ENCODE data around the gene GPR173.

DNA sequence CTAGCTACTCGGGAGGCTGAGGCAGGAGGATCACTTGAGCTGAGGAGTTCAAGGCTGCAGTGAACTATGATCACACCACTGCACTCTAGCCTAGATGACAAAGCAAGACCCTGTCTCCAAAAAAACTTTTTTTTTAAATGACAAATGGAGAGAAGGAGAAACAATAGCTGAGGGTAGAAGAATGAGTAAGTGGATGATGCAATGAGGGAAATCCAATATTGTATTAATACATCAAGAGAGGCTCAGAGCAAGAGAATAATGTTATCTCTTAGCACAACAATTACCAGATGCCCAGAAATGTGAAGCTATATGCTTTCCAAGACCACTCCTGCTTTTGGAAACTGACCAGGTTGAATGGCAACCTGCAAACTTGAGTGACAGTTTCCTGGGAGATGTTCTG is 19.9 kb upstream of the GPR173 start:
- no peak for TF ChIP-seq ELF4 (IDR thresholded peaks at IDR 0.05)
- TF ChIP-seq ARNT (IDR thresholded peaks at IDR 0.05): no peak
- no peak for TF ChIP-seq BHLHE40 (IDR thresholded peaks at IDR 0.05; ENCODE audit: borderline replicate concordance)
- no peak for TF ChIP-seq SP1 (IDR thresholded peaks at IDR 0.05)
- no peak for TF ChIP-seq NFRKB (IDR thresholded peaks at IDR 0.05)
- no peak for TF ChIP-seq CTBP1 (IDR thresholded peaks at IDR 0.05; ENCODE audit: borderline replicate concordance)
- TF ChIP-seq FOXA1 (IDR thresholded peaks at IDR 0.05): no peak
- no peak for TF ChIP-seq ZNF384 (IDR thresholded peaks at IDR 0.05)
- no peak for TF ChIP-seq TARDBP (IDR thresholded peaks at IDR 0.05)
- TF ChIP-seq, protein P1, sequence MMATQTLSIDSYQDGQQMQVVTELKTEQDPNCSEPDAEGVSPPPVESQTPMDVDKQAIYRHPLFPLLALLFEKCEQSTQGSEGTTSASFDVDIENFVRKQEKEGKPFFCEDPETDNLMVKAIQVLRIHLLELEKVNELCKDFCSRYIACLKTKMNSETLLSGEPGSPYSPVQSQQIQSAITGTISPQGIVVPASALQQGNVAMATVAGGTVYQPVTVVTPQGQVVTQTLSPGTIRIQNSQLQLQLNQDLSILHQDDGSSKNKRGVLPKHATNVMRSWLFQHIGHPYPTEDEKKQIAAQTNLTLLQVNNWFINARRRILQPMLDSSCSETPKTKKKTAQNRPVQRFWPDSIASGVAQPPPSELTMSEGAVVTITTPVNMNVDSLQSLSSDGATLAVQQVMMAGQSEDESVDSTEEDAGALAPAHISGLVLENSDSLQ (IDR thresholded peaks at IDR 0.05): no peak
